Astrocyte of the cerebellum (primary cell): ENCODE data around the gene ISOC2.
"Not testable (repeated sequence)": the region's sequence is repeated elsewhere in the genome, so short reads cannot be mapped to it uniquely, and the experiment has no call there.

Source experiments
- DNase-seq: peaks from one replicate; pipeline ENCODE4 v3.0.0-alpha.2; 2011; ENCODE audit warnings: low read depth
- H3K4me3 ChIP-seq: 2 replicates; pipeline ENCODE4 v1.5.1; 2011; ENCODE audit warnings: mild to moderate bottlenecking, low read depth, low read length, moderate library complexity
- in situ Hi-C: cut with HindIII; loops from 2 replicates; pipeline ENCODE4 v1.10.0; 2017; ENCODE audit warnings: low sequenced_read_pairs
- TF ChIP-seq, protein P1 (sequence below): IDR thresholded peaks from 2 replicates; pipeline ENCODE4 v1.5.1; 2012; ENCODE audit warnings: low read length, low read depth, moderate library complexity, mild to moderate bottlenecking; ENCODE audit errors: missing control alignments

Gene ISOC2

DNA sequence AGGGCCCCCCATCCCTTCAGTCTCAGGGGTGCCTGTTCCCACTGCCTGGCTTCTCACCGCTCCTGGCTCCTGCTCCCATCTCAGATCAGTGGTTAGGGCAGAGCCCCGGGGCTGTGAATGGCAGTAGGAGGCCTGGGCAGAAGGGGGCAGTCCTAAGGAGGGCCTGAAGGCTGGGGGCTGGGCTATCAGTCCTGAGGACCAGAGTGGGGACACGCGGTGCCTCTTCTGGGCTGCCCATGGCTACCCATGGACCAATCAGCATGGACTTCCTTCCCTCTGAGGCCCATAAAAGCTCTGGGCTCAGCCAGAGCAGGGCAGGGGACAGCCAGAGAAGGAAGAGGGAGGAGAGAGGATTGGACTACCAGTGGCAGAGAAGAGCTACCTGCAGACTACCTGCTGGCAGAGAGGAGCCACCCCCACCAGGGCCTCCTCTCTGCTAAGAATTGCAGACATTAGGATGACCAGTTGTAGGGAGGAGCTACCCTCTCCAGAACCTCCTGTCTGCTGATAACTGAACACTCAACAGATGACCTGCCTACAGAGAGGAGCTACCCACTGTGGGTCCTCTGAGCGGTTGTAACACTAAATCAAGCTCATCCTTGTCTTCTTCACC is 41.7 kb downstream of the ISOC2 start:
- no peak overlapping the region for H3K4me3 ChIP-seq
- TF ChIP-seq, protein P1, sequence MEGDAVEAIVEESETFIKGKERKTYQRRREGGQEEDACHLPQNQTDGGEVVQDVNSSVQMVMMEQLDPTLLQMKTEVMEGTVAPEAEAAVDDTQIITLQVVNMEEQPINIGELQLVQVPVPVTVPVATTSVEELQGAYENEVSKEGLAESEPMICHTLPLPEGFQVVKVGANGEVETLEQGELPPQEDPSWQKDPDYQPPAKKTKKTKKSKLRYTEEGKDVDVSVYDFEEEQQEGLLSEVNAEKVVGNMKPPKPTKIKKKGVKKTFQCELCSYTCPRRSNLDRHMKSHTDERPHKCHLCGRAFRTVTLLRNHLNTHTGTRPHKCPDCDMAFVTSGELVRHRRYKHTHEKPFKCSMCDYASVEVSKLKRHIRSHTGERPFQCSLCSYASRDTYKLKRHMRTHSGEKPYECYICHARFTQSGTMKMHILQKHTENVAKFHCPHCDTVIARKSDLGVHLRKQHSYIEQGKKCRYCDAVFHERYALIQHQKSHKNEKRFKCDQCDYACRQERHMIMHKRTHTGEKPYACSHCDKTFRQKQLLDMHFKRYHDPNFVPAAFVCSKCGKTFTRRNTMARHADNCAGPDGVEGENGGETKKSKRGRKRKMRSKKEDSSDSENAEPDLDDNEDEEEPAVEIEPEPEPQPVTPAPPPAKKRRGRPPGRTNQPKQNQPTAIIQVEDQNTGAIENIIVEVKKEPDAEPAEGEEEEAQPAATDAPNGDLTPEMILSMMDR, result no peak
- in situ Hi-C loops, result loop anchor here (10.0 kb wide), 1 partner anchor 245 kb away; no protein-coding TSS in a partner anchor
- DNase-seq, result no peak

DNA sequence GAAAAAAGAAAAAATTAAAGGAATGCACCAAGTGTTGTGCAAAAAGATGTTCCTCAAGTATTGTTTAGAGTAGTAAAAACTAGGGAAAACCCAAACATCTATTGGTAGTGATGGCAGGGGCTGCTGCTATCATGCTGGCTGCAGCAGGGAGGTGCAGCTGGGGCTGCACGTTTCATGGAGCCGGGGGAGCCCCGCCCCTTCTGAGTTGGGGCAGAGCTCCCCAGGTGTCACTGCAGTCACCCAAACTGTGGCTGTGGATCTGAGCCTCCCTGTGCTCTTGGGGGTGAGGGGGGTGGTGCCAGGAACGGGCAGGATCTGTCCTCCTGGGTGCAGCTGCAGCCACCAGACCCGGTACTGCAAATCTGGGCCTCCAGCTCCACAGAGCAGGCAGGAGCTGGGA is 42.3 kb downstream of the ISOC2 start:
- TF ChIP-seq, protein P1, result no peak
- no peak for DNase-seq
- no peak overlapping the region for H3K4me3 ChIP-seq
- in situ Hi-C loops, result loop anchor here (10.0 kb wide), 1 partner anchor 244 kb away; no protein-coding TSS in a partner anchor

DNA sequence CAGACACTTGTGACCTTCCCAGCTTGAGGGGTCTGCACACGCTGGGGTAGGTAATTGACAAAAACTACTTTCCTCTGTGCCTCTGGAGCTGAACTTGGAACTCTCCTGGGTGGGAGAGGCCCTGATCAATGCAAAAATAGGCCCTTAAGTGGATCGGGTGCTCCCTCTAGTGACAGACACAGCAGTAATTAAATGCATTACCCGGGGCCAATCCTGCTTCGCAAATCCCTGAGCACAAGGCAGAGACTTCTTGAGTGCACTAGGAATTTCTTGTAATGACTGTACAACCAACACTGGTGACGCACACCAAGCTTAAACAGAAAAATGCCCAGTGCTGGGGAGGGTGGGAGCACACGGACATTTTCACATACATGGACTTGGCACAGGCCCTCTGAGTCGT is 43.3 kb downstream of the ISOC2 start:
- H3K4me3 ChIP-seq, result no peak overlapping the region
- TF ChIP-seq, protein P1, result peak; percentile 78
- in situ Hi-C loops, result loop anchor here (10.0 kb wide), 1 partner anchor 243 kb away; no protein-coding TSS in a partner anchor
- DNase-seq, result peak; percentile 76

DNA sequence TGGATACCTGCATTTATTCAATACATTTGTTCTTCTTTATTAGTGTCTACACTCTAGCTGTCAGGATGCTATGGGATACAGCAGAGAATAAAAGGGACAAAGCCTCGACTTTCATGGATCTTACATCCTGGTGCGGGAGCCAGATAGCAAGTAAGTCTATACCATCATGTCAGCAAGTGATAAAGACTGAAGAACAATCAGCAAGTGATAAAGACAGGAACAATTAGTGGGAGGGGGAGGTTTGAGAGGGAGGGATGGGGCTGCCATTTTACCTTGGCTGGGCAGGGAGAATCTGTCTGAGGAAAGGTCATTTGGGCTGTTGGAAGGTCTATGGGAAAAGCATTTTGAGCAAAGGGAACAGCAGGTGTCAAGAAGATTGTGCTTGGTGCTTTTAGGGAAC is 51.3 kb downstream of the ISOC2 start:
- H3K4me3 ChIP-seq, result no peak overlapping the region
- no peak for DNase-seq
- in situ Hi-C loops, result loop anchor here (10.0 kb wide), 1 partner anchor 235 kb away; no protein-coding TSS in a partner anchor
- TF ChIP-seq, protein P1, result no peak

DNA sequence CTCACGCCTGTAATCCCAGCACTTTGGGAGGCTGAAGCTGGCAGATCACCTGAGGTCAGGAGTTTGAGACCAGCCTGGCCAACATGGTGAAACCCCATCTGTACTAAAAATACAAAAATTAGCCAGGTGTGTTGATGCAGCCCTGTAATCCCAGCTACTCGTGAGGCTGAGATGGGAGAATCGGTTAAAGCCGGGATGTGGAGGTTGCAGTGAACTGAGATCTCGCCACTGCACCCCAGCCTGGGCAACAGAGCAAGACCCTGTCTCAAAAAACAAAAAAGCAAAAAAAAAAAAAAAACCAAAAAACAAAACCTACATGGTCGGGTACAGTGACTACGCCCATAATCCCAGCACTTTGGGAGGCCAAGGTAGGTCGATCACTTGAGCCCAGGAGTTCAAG is 52.3 kb downstream of the ISOC2 start:
- DNase-seq, H3K4me3 ChIP-seq, in situ Hi-C loops: not testable (repeated sequence)

DNA sequence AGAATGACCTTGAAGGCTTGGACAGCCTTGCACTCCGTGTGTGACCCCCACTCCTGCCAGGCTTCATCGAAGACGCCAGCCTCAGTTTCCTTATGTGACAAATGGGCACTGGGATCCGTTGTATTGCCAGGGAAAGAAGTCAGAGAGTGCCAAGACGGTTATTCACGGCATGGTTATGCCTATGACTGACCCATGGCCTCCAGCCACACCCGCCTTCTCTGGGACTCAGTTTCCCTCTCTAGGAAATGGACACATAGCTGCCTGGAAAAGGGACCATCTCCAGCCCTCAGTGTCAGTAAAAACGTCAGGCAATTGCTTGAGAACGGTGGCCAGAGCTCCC is 52.9 kb downstream of the ISOC2 start:
- no peak for DNase-seq
- in situ Hi-C loops, result no loop called here
- TF ChIP-seq, protein P1, result no peak
- peak overlapping the region; percentile 81 for H3K4me3 ChIP-seq

DNA sequence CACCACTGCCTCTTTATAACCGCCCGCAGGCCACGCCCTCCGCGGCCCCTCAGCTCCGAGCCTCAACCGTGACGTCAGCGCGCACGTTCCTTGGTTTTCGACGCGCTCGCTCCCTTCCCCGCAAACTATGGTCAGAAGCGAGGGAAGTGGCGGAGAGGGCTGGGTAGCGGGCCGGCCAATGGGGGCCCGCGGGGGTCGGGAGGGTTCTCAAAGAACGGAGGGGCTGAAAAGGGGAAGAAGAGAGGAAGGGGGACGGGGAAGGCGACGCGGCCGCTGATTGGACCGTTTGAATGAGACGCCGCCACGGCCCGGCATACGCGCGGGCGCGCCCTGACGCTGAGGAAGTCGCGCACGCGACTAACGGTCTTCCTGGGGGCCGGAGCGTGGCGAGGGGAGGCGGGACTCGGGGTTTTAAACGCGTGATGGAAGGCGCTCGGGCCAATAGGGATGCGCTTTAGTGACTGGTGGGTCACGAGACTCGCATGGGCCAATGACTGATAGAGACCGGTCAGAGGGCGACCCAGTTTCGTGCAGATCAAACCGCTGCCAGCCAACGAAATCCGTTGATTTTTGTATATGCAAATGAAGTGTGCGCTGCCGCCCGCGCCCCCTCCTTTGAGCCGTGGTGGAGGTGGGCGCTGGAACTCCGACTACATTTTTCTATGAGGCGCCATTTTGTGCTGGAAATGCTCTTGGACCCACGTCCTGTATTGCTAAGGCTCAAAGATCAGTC is 53.5 kb downstream of the ISOC2 start:
- TF ChIP-seq, protein P1, result no peak
- peak overlapping the region; percentile 81 for H3K4me3 ChIP-seq
- in situ Hi-C loops, result no loop called here
- DNase-seq, result peak; percentile 99

DNA sequence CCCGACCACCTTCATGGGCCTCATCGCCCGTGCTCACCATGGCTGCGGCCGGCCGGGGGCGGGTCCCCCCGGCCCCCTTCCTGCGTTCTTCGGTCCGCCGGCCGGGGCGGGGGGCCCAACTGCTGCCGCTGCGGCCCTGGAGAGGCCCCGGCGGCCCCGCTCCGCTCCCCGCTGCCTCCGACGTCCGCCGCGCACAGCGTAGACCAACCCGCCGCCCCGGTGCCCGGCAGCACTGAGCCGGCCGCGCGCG is 54.0 kb downstream of the ISOC2 start, which contains the start of gene UBE2S:
Gene UBE2S (minus strand): TSS at position 239 of the 250 bp plus-strand sequence. CDS start 199 bp downstream, at position 40.
- H3K4me3 ChIP-seq, result peak within 1 kb of the TSS; percentile 81
- DNase-seq, in situ Hi-C loops: not testable (repeated sequence)
